Inferior parietal cortex (tissue), 1 donor: ENCODE results near the gene KCNH6.

Experiments
- DNase-seq: peaks from one replicate; pipeline ENCODE4 v3.0.0-alpha.2; 2016; ENCODE audit errors: extremely low spot score

KCNH6 gene, protein sequence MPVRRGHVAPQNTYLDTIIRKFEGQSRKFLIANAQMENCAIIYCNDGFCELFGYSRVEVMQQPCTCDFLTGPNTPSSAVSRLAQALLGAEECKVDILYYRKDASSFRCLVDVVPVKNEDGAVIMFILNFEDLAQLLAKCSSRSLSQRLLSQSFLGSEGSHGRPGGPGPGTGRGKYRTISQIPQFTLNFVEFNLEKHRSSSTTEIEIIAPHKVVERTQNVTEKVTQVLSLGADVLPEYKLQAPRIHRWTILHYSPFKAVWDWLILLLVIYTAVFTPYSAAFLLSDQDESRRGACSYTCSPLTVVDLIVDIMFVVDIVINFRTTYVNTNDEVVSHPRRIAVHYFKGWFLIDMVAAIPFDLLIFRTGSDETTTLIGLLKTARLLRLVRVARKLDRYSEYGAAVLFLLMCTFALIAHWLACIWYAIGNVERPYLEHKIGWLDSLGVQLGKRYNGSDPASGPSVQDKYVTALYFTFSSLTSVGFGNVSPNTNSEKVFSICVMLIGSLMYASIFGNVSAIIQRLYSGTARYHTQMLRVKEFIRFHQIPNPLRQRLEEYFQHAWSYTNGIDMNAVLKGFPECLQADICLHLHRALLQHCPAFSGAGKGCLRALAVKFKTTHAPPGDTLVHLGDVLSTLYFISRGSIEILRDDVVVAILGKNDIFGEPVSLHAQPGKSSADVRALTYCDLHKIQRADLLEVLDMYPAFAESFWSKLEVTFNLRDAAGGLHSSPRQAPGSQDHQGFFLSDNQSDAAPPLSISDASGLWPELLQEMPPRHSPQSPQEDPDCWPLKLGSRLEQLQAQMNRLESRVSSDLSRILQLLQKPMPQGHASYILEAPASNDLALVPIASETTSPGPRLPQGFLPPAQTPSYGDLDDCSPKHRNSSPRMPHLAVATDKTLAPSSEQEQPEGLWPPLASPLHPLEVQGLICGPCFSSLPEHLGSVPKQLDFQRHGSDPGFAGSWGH

DNA sequence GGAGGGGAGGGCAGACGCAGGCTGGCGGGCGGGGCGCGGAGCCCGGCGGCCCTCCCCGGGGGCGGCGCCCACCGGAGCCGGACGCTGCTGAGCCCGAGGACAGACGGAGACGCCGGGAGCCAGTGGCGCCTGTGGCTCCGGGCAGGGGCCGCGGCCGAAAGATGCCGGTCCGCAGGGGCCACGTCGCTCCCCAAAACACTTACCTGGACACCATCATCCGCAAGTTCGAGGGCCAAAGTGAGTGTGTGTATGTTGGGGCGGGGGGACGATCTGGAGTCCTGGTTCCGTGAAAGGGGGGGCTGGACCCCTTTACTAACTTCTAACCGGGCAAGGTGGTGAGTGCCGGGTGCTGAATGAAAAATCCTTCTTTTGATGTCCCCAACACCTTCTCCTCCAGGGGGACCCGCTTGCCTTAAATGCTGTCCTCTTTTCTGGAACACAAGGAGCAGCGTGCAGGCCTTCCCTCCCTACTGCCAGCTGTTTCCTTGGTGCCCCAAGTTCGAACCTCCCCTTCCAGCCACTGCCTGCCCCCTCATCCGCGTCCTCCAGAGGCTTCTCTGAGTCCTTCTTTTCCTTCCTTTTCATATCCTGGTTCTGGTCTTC is at the start of gene KCNH6:
KCNH6 (plus strand) TSS at position 106 of the 603 bp plus-strand sequence; CDS start at position 162, 56 bp downstream.
- no peak for DNase-seq

DNA sequence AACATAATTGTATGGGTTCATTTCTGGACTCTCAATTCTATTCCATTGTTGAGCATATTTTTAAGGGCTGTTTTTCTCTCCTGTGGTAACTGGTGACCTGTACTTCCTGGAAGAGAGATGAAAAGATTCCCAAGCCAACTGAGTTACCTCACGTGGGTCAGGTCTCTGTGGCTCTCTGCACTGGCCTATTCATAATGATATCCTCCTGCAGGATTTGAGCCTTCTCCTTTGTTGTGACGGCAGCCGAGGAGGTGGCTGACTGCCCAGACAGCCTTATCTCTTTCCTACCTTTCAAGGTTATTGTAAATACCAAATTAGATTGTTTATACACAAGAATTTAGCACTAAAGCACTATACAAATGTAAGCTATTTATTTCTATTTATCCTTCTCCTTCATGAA is 49.0 kb upstream of the KCNH6 start:
- no peak for DNase-seq

DNA sequence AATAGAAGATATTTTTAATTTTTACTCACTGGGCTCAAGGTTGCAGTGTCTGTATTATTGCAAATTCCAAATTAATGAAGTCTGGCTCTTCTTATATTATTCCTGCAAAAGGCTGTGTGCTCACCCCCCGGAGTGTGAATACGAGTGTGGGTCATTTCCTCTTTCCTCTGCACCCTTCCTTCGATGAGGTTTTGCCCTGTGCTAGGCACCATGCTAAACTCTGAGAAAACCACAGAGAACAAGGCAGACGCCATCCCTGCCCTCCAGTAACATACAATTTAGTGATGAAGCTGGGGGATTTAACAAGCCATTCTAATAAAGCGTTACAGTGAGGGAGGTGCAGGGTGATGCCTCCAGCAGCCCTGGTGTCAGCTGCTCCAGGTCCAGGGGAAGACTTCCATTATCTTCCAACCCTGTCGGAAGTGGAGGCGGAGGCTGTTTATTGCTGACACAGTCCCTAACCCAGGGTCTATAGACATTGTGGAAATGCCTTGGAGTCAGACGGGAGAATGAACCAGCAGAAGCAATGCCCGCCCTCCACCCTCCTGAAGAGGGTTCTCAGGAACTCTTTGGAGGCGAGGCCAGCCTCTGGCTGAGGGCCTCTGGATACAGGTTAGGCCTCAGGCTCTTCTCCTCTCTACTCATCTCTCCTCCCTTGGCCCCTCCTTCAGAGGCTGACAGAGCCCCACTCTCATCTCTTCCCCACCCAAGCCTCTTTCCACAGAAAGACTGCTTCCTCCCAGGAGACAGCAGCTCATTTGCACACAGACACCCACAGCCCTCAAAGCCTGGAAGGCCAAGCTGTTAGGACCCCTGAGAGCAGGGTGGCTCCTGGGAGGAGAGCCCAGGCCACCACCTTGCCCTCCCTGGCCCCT is 48.3 kb upstream of the KCNH6 start:
- no peak for DNase-seq

DNA sequence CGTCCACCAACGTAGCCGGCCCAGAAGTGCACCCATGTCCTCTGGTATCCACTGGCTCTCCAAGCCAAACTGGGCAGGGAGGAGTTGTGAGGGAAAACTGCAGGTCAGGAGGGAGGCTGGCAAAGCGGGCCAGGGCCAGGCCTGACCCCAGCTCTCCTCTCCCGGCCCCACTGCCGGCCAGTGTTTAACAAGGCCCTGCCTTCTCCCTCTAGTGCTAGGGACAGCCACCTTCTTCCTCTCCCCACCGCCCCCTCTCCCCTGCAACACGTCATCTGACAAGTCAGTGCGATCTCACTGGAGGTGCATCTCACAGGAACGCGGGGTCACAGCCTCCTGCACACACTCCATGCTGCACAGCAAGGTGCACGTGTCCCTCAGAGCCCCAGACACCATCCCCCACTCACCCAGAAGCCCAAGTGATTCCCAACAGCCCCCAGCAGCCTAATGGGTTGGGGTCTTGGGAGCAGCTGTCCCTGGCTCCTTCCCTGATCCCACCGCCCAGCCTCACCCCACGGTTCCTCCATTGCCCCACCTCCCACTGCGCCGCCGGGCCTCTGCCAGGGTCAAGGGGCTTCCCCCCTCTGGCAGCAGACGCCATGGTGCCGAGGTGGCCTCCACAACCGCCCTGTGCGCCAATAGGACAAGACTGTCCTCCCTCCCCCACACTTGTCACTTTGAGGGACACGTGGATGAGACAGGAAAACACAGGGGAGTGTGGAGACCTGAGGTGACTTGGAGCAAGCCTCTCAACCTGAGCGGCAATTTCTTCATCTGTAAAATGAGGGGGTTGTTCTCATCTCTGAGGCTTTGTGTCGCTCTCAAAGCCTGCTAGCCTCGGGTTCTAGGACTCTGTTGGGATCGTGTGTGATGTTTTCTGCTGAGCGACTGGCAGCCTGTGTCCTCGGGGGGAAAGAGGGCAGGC is 47.4 kb upstream of the KCNH6 start:
- DNase-seq = no peak

DNA sequence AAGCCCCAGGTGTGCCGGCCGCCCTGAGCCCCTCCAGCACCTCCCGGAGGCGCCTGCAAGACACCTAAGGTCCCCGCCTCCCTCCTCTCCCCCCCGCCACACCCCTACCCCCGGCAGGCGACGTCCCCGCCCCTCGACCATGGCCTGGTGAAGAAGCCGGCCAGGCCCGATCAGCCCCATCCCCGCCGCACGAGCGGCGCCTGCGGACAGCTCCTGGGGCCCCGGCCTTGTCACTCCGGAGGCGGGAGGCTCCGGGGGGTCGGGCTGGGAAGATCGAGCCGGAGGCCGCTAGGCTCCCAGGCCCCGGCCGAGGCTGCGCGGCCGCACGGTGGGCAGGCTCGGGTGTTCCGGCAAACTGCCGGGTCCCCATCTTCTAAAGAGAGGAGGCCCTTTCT is 46.7 kb upstream of the KCNH6 start:
- no peak for DNase-seq

DNA sequence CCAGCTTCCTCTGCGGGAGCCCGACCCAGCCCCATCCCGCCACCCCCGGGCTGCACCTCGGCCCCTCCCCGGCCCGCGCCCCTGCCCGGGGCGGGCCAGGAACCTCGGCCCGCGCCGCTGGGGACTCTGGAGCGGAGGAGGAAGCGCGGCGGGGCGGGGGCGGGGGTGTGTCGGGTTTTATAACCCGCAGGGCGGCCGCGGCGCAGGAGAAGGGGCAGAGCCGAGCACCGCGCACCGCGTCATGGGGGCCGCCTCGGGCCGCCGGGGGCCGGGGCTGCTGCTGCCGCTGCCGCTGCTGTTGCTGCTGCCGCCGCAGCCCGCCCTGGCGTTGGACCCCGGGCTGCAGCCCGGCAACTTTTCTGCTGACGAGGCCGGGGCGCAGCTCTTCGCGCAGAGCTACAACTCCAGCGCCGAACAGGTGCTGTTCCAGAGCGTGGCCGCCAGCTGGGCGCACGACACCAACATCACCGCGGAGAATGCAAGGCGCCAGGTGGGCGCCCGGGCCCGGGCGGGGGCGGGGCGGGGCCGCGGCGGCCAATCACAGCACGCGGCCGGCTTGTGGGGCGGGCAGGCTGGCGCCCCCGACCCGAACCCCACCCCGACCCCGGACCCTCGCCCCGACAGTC is 46.2 kb upstream of the KCNH6 start, which contains the start of gene ACE:
ACE (plus strand) TSS at position 208 of the 626 bp plus-strand sequence; CDS start at position 242, 34 bp downstream.
- no peak for DNase-seq

DNA sequence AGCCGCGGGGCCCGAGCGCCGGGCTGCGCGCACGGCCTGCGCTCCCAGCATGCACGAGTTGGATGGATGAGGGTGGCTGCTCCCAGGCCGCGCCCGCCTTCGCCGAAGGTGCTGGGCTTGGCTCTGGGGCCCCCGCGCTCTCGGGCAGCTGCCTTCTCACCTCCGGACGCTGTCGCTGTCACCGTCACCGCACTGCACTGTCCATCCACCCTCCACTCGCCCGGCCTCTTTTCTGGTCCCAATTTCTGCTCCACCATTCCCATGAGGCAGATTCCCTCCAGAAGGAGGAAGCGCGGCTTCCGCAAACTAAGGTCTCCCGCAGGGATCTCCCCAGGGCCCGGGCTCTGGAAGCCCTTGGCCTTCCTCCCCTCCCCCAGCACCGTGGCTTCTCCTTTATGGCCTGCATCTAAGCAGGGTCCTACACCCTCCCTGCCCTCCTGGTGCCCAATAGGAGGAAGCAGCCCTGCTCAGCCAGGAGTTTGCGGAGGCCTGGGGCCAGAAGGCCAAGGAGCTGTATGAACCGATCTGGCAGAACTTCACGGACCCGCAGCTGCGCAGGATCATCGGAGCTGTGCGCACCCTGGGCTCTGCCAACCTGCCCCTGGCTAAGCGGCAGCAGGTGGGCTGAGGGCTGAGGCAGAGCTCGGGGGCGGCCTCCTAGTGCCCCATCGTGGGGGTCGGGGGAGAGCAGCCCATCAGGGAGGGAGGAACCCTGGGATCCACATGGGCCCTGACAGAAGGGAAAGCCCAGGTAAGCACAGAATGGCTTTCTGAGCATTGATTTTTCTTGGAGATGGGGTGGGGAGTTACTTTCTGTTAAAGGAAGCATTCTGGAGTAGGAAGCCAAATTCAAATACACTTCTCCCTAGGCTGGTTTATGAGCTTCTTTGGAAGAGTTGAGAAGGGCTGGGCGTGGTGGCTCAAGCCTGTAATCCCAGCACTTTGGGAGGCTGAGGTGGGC is 45.4 kb upstream of the KCNH6 start:
- DNase-seq = no peak

DNA sequence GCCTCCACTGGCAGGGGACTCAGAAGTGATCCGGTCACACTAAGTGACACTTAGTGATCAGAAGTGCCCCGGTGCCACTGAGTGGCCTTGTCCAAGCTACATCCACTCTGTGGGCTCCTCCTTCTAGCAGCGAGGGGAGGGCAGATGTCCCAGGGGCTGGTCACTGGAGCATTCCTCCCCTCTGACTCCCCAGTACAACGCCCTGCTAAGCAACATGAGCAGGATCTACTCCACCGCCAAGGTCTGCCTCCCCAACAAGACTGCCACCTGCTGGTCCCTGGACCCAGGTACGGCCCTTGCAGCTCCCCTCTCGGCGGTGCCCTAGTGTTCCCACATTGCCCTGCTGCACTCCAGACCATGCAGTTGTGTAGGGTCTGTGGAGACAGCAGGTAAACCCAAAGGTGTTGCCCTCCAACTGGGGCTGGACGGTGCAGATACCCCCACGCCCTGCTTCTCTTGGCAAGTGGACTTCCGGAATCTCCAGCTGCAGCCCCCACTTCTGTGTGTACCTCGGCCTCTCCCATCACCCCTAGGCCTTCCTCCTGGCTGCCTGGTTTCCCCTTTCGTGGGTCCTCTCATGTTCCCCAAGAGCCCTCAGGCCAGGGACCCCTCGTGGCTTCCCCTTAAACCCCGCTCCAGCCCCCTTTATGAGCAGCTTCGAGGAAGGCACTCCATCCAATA is 44.2 kb upstream of the KCNH6 start:
- DNase-seq = peak; percentile 48

DNA sequence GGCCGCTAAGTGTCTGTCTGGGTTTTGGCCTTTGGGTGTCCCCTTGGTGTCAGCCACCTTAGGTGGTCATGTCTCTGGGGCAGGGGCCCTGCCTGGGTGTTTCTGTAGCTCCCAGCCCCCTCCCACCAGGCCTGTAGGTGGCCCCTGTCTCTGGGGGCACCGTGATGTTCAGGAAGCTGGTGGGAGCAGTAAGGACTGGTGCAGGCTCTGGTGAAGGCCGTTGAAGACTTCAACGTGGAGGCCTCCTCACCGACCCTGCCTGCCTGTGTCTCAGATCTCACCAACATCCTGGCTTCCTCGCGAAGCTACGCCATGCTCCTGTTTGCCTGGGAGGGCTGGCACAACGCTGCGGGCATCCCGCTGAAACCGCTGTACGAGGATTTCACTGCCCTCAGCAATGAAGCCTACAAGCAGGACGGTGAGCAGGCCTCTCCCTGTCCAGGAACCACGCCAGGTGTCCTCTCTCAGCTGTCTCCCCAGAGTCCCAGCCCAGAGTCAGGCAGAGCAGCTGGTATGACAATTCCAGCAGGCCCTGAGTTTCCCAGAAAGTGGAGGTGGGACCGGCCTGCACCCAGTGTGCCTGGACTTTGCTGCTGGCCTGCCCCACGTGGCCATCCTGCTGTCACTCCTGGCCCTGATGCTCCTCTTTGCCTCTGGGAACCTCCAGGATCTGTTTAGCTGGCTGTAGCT is 43.5 kb upstream of the KCNH6 start:
- no peak for DNase-seq

DNA sequence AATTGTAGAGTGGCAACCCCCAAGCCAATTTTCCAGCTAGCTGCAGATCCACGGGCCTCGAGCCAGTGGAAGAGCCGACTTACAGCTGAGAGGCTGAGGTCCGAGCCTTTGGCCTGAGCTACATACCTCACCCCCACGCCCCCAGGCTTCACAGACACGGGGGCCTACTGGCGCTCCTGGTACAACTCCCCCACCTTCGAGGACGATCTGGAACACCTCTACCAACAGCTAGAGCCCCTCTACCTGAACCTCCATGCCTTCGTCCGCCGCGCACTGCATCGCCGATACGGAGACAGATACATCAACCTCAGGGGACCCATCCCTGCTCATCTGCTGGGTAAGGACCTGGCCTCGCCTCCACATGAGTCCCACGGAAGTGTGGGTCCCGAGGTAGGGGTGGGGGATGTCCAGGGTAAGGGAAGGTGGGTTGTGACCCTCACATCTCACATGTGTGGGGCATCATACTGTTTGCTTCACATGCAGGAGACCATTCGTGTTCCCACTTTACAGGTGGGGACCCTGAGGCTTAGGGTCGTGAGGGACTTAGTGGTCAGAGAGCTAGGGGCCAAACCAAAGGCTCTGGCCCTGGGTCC is 42.9 kb upstream of the KCNH6 start:
- no peak for DNase-seq

DNA sequence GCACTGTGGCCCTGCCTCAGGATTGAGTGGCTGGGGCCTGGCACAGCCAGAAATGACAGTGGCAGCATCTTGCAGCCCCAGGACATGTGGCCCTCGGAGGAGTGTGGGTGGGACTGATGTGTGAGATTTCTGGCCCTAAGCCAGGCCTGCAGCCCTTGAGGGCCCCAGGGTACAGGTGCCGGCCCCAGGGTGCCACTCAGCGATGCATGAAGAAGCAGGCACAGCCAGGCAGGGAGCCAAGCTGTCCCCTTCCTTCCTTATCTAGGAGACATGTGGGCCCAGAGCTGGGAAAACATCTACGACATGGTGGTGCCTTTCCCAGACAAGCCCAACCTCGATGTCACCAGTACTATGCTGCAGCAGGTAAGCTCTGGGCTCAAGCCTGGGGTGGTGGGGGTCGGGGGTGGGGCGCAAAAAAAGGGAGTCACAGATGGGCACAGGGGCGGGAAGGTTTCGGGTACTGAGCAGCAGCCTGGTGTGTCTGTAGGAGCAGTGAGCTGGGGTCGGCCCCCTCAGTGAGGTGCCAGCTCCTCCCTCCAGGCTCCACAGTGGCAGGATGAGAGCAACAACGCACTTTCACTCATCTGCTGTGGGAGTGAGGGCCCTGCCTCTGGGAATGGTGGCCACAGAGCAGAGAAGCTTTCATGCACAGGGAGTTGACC is 42.2 kb upstream of the KCNH6 start:
- DNase-seq = no peak

DNA sequence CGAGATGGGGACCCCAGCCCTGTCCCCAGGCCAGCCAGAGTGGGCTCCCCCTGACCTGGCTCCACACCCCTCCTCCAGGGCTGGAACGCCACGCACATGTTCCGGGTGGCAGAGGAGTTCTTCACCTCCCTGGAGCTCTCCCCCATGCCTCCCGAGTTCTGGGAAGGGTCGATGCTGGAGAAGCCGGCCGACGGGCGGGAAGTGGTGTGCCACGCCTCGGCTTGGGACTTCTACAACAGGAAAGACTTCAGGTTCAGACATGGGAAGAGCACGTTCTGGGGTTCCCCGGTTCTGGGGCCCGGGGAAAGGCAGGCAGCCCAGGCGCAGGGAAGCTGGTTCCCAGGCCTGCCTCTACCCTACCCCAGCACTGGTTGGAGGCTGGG is 41.7 kb upstream of the KCNH6 start:
- no peak for DNase-seq

DNA sequence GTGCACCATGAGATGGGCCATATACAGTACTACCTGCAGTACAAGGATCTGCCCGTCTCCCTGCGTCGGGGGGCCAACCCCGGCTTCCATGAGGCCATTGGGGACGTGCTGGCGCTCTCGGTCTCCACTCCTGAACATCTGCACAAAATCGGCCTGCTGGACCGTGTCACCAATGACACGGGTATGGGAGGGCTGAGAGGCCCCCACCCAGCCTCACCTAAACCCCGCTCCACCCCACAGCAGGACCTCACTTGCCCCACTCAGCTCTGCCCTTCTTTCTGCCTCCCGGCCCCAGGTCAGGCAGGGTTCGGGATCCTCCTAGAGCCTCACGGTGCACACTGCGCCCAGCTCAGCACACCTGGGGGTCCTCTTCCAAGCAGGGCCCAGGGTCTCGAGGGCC is 40.6 kb upstream of the KCNH6 start:
- DNase-seq = no peak

DNA sequence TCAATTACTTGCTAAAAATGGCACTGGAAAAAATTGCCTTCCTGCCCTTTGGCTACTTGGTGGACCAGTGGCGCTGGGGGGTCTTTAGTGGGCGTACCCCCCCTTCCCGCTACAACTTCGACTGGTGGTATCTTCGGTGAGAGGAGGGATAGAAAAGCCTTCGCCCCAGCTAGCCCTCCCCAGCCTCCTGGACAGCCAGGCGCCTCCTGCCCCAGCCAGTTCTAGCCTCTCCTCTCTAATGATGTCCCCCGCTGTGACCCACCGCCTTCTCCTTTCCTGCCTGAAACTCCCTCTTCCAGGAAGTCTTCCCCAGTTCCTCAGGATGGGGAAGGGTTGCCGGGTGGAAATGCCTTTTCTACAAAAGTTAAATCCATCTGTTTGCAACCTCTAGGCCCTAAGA is 40.1 kb upstream of the KCNH6 start:
- DNase-seq = no peak

DNA sequence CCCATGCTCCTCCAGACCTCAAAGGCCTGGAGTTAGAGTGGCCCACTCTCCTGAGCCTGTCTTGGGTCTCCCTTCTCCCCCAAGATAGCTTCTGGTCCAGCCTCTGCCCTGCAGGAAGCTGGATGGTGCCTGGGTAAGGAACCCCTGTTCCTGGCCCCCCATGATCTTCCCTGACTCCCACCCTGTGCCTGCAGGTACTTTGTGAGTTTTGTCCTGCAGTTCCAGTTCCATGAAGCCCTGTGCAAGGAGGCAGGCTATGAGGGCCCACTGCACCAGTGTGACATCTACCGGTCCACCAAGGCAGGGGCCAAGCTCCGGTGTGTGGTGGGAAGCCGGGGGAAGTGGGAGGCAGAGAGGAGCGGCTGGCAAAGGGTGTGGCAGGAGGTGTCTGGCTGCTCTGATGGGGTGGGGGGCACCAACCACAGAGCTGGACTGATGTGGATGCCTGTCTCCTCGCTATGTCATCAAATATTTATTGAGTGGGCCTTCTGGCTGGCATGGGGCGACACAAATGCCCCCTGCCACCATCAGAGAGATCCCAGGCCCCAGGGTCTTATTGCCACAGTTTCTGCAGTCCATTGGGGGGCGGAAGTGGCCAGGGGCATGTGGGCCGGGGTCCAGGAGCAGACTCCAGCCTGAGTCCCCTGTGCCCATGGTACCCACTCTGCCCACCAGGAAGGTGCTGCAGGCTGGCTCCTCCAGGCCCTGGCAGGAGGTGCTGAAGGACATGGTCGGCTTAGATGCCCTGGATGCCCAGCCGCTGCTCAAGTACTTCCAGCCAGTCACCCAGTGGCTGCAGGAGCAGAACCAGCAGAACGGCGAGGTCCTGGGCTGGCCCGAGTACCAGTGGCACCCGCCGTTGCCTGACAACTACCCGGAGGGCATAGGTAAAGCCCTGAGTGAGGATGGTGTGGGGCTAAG is 39.2 kb upstream of the KCNH6 start:
- no peak for DNase-seq
